Measurements from ENCODE around the gene OPA3. TPM values are rescaled to one million over a fixed set of nuclear protein-coding genes. Genes with fewer than 3 reads are reported as not detected.

The OPA3 gene
- total and polyA plus RNA-seq, 11 donors: 13.1 to 30.4 (median 22.3) TPM

DNA sequence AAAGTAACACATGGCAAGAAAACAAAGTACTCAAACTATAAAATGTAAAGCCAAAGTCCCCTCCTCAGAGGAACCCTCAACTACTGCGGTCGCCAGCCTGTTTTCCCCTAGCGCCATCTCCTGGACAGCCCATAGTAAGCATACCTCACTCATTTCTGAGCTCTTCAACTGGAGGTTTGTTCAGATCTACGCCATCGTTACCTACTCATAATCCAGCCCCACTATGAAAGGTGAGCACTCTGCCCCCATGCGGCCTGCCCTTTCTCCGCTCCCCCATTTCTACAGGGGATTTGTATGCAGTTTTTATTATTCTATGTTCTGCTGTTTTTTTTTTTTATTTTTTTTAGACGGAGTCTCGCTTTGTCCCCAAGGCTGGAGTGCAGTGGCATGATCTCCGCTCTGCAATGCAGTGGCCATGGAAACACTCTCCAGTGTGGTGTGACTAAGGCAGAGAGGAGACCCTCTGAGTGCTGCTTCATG lies 26.2 kb downstream of the OPA3 start:
- DNase-seq (peak in 2 of 5 donors; percentile 40 to 51), ATAC-seq (peak; percentile 44 to 55 (median 48))
- H3K4me3 ChIP-seq: no peak overlapping the region
- intact Hi-C loops (cut with DNase I): loop anchor here in 2 of 10 donors (5.0 kb wide), 1 partner anchor 36 kb away; no protein-coding TSS in a partner anchor
- H3K27me3 ChIP-seq: no peaks in the 10 kb centered on the region
- H3K27ac ChIP-seq: no peak overlapping the region
- H3K4me1 ChIP-seq: peaks cover 0 to 34% (median 11%) of the 10 kb centered on the region in 12 donors
- H3K36me3 ChIP-seq: peaks cover 0 to 5% (median under 1%) of the 10 kb centered on the region in 9 donors
- TF ChIP-seq POLR2A (IDR thresholded peaks at IDR 0.05): no peak
- TF ChIP-seq, protein P1, sequence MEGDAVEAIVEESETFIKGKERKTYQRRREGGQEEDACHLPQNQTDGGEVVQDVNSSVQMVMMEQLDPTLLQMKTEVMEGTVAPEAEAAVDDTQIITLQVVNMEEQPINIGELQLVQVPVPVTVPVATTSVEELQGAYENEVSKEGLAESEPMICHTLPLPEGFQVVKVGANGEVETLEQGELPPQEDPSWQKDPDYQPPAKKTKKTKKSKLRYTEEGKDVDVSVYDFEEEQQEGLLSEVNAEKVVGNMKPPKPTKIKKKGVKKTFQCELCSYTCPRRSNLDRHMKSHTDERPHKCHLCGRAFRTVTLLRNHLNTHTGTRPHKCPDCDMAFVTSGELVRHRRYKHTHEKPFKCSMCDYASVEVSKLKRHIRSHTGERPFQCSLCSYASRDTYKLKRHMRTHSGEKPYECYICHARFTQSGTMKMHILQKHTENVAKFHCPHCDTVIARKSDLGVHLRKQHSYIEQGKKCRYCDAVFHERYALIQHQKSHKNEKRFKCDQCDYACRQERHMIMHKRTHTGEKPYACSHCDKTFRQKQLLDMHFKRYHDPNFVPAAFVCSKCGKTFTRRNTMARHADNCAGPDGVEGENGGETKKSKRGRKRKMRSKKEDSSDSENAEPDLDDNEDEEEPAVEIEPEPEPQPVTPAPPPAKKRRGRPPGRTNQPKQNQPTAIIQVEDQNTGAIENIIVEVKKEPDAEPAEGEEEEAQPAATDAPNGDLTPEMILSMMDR (IDR thresholded peaks at IDR 0.05): peak; percentile 25 to 66 (median 52)
- H3K9me3 ChIP-seq: no peaks in the 10 kb centered on the region
- 52 to 60% (median 56%) methylated on average over 10 of the region's 10 CpGs for WGBS, 4 donors

DNA sequence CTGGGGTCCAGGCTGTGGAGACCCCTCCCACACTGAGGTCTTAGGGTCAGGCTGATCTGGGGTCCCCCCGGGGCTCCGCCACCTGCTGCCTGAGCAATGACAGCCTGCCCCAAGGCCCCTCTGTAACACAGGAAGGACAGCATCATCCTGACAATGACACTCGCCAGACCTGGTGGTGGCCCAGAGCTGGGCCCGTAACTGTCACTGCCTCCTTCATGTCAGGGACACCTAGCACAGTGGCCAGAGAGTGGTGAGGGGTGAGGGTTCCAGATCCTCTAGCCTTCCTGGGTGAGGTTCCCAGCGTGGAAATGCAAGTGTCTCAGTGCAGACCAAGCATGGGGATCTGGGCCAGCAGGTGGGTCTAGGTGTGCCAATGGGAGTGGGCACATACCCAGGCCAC lies 27.8 kb downstream of the OPA3 start:
- intact Hi-C loops (cut with DNase I): loop anchor here in 2 of 10 donors (5.0 kb wide), 1 partner anchor 35 kb away; no protein-coding TSS in a partner anchor
- Histone ChIP-seq H3K4me1 (peaks cover 0 to 27% (median 9%) of the 10 kb centered on the region in 12 donors), H3K27ac (peak overlapping the region in 2 of 12 donors; percentile 39 to 50), H3K4me3 (no peak overlapping the region), H3K27me3 (no peaks in the 10 kb centered on the region), H3K9me3 (no peaks in the 10 kb centered on the region), H3K36me3 (peaks cover 0 to 14% (median 8%) of the 10 kb centered on the region in 9 donors)
- no peak for TF ChIP-seq POLR2A (IDR thresholded peaks at IDR 0.05)
- TF ChIP-seq, protein P1 (IDR thresholded peaks at IDR 0.05): no peak
- ATAC-seq: peak; percentile 38 to 89 (median 78)
- peak in 2 of 5 donors; percentile 46 to 55 for DNase-seq
- 57 to 61% (median 60%) methylated on average over 5 of the region's 5 CpGs; no CpG with 5 or more reads in 1 of the 4 donors for WGBS, 4 donors

DNA sequence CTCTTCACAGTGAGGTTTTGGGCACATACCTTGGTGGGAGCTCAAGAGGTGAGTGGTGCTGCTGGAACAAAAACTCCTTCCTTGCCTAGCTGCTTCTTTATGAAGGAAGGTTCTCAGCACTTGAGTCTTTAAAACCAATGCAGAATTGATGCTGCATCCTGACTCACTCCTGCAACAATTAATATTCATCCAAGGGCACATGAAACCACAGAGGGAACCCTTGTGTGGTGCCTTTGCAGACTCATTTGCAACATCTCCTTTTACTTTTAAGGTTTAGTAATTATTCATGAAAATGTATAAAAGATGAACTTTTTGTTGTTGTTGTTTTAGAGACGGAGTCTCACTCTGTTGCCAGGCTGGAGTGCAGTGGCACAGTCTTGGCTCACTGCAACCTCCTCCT lies 30.1 kb downstream of the OPA3 start:
- Histone ChIP-seq H3K9me3 (no peaks in the 10 kb centered on the region), H3K27me3 (no peaks in the 10 kb centered on the region), H3K27ac (no peak overlapping the region), H3K36me3 (peaks cover 0 to 14% (median 8%) of the 10 kb centered on the region in 9 donors), H3K4me3 (no peak overlapping the region), H3K4me1 (peaks cover 0 to 19% (median 0%) of the 10 kb centered on the region in 12 donors)
- intact Hi-C loops (cut with DNase I): no loop called here
- no peak for TF ChIP-seq POLR2A (IDR thresholded peaks at IDR 0.05)
- TF ChIP-seq, protein P1 (IDR thresholded peaks at IDR 0.05): no peak
- ATAC-seq: no peak
- DNase-seq: no peak
- 85 to 94% (median 92%) methylated on average over 1 of the region's 1 CpG for WGBS, 4 donors

DNA sequence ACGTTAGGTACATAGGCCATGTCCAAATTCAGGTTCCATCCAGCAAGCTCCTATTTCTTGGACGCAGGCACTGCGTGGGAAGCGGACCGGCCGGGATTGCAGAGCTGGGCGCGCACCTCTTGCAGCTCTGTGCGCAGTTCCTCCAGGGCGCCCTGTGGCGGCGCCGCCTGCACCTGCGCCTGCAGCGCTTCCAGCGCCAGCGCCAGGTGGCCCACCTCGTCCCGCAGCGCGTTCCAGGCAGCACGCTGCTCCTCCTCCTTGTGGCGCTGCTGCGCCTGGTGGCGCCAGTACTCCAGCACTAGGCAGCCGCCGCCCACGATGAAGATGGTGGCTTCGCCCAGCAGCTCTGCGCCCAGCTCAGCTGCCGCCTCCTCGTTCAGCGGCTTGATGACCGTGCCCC lies 31.1 kb downstream of the OPA3 start:
- H3K27ac ChIP-seq: no peak overlapping the region

More for the DNA sequence above, 31.1 kb downstream of the OPA3 start:
- Histone ChIP-seq H3K27me3 (no peaks in the 10 kb centered on the region), H3K4me1 (peaks cover 0 to 16% (median 0%) of the 10 kb centered on the region in 12 donors), H3K36me3 (peaks cover 0 to 14% (median 8%) of the 10 kb centered on the region in 9 donors), H3K9me3 (no peaks in the 10 kb centered on the region), H3K4me3 (no peak overlapping the region)
- WGBS, 4 donors: 77 to 82% (median 79%) methylated on average over 9 to 34 of the region's 34 CpGs
- TF ChIP-seq, protein P1 (IDR thresholded peaks at IDR 0.05): no peak
- TF ChIP-seq POLR2A (IDR thresholded peaks at IDR 0.05): no peak
- intact Hi-C loops (cut with DNase I): no loop called here
- no peak for ATAC-seq
- DNase-seq: peak in 1 of 5 donors; percentile 9

Measured in heart left ventricle (tissue), 16 donors.